Smooth muscle cell of the pulmonary artery (primary cell): ENCODE results near the gene GORASP2. TPM values are rescaled to one million over a fixed set of nuclear protein-coding genes. Genes with fewer than 3 reads are reported as not detected.

Source experiments
- total RNA-seq: library from RNA; depleted of rRNA; stranded (reverse); fragments of >200 nt; gene quantifications from 2 replicates; pipeline ENCODE4 v1.2.3, GENCODE V29; 2014

GORASP2 gene
- 34.5 and 37.1 TPM in 2 replicates for total RNA-seq

GRCh38 chr2:170928824-170929685 lies at the start of gene GORASP2:
GORASP2 (plus strand) TSS chr2:170929253; CDS start chr2:170929341, 88 bp downstream.

Other genes starting within 250 kb of the GORASP2 start
- gene SP5, start 213.9 kb upstream of the GORASP2 start, total RNA-seq, result not detected in 2 replicates
- gene ERICH2, start 158.9 kb upstream of the GORASP2 start, total RNA-seq, result 0.39 and 0.76 TPM in 2 replicates
- 0.07 TPM in 1 of 2 replicates, not detected in the other for gene GAD1, start 112.4 kb upstream of the GORASP2 start, total RNA-seq
- 25.5 and 29.6 TPM in 2 replicates for gene TLK1, start 231.6 kb downstream of the GORASP2 start, total RNA-seq